C4-2B (cell line): ENCODE data around the gene WWOX.

ENCODE experiments used
- CTCF ChIP-seq: fragments of 450-650 bp; conservative IDR thresholded peaks from 2 replicates; pipeline ENCODE4 v1.5.1; 2017; ENCODE audit warnings: mild to moderate bottlenecking
- ZFX ChIP-seq: fragments of 450-650 bp; IDR thresholded peaks from 2 replicates; pipeline ENCODE4 v1.6.1; 2017

- TF ChIP-seq CTCF (no peak), ZFX (no peak)
Measured at GRCh38 chr16:78679546-78679945, 580.1 kb downstream of the WWOX start.
